RWPE1 (cell line): Measurements from ENCODE around the gene ATP1B2.

Source experiments
- CTCF ChIA-PET: fragments of 350-600 bp; sonication (Branson Sonifier 250); formaldehyde crosslinking; extraction: SDS; loops from one replicate; lab custom pipeline; 2021; lab: Yijun Ruan, JAX
- POLR2A ChIA-PET: fragments of 400-600 bp; formaldehyde crosslinking; extraction: SDS; loops from one replicate; lab custom pipeline; 2020; ENCODE audit warnings: antibody characterized with exemption; ENCODE audit not compliant: low non-redundant PET; lab: Yijun Ruan, JAX
- DNase-seq: peaks from one replicate; pipeline ENCODE4 v3.0.0; 2012; ENCODE audit warnings: low spot score
- H3K27ac ChIP-seq: fragments of 450-650 bp; 2 replicates; pipeline ENCODE4 v1.5.1; 2017
- TF ChIP-seq, protein P1 (sequence below): fragments of 450-650 bp; conservative IDR thresholded peaks from 2 replicates; pipeline ENCODE4 v1.5.1; 2017; ENCODE audit warnings: low read depth, mild to moderate bottlenecking

The ATP1B2 gene

DNA sequence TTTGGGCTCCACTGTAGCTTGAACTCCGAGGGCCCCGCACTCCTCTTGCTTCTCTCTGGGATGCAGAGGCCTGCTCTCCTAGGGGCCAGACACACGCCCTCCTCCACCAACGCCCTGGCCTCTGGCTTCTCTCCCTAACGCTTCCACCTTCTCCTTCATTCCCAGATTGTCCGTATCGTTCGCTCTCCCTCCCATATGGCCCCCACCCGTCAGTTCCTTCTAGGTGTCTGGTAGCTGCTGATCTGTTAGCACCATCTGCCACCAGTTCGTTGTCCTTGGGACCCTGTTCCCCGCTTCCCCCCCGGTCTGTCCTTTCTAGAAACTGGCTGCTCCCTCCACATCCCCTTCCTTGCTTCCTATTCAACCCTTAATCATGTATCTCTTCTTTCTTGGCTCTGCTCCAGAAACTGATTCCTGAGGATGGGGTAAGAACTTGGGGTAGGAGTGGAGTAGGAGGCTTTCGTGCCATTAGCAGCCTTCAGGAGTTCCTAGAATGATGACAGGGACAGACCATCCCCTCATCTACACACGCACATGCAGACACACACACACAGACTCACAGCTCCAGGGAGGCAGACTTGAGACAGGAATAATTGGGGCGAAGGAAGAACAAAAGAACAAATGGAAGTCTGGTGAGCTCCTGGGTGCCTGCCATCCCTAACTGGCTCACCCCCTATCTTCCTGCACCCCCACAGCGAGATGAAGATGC lies 4.3 kb downstream of the ATP1B2 start:
- ChIA-PET POLR2A (no interaction called here), CTCF (interaction anchor here (1.8 kb wide), 1 partner anchor 23 kb away, joined by 7 read pairs; no protein-coding TSS in a partner anchor)
- DNase-seq, result no peak
- H3K27ac ChIP-seq, result no peak overlapping the region
- TF ChIP-seq, protein P1, sequence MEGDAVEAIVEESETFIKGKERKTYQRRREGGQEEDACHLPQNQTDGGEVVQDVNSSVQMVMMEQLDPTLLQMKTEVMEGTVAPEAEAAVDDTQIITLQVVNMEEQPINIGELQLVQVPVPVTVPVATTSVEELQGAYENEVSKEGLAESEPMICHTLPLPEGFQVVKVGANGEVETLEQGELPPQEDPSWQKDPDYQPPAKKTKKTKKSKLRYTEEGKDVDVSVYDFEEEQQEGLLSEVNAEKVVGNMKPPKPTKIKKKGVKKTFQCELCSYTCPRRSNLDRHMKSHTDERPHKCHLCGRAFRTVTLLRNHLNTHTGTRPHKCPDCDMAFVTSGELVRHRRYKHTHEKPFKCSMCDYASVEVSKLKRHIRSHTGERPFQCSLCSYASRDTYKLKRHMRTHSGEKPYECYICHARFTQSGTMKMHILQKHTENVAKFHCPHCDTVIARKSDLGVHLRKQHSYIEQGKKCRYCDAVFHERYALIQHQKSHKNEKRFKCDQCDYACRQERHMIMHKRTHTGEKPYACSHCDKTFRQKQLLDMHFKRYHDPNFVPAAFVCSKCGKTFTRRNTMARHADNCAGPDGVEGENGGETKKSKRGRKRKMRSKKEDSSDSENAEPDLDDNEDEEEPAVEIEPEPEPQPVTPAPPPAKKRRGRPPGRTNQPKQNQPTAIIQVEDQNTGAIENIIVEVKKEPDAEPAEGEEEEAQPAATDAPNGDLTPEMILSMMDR, result no peak

DNA sequence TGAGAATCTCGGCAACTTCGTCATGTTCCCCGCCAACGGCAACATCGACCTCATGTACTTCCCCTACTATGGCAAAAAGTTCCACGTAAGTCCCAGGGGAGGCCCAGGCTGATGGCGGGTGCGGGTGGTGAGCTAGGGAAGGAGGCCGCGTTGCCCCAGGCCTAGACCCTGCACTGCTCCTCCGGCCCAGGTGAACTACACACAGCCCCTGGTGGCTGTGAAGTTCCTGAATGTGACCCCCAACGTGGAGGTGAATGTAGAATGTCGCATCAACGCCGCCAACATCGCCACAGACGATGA lies 4.8 kb downstream of the ATP1B2 start:
- POLR2A ChIA-PET, result no interaction called here
- TF ChIP-seq, protein P1, result no peak
- no peak for DNase-seq
- no peak overlapping the region for H3K27ac ChIP-seq
- CTCF ChIA-PET, result no interaction called here

DNA sequence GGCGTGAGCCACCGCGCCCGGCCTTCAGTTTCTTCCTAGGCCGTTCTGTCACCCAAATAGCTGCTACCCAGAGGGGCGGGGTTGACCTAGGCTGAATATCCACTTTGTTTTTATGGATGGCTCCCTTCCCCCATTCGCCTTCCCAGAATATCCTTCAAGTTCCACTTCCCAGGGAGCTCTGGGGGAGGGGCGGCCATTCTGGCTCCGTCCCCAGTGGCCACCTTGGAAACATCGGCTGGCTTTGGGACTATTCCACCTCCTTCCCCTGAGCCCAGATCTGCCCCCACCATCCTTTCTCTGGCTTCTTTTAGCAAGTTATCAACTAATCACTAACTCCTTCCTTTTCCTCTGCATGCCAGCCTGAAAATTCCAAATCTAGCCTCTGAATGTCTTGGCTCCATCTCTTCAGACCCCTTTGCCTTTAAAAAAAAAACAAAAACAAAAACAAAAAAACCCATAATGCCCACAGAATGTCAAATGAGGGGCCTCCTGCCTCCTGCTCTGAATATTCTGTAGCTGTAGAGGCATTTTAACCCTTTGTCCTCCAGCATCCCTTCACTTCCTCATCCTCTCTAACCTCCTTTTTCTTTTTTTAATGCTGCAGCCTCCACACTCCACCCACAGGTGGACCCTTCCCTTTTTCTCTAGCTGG lies 6.4 kb downstream of the ATP1B2 start:
- no peak for DNase-seq
- POLR2A ChIA-PET, result no interaction called here
- TF ChIP-seq, protein P1, result no peak
- CTCF ChIA-PET, result interaction anchor here (0.5 to 1.4 kb wide), 4 partner anchors 24 to 67 kb away, joined by 3 to 5 read pairs (median 4); partner anchors contain the start of gene SOX15
- no peak overlapping the region for H3K27ac ChIP-seq

DNA sequence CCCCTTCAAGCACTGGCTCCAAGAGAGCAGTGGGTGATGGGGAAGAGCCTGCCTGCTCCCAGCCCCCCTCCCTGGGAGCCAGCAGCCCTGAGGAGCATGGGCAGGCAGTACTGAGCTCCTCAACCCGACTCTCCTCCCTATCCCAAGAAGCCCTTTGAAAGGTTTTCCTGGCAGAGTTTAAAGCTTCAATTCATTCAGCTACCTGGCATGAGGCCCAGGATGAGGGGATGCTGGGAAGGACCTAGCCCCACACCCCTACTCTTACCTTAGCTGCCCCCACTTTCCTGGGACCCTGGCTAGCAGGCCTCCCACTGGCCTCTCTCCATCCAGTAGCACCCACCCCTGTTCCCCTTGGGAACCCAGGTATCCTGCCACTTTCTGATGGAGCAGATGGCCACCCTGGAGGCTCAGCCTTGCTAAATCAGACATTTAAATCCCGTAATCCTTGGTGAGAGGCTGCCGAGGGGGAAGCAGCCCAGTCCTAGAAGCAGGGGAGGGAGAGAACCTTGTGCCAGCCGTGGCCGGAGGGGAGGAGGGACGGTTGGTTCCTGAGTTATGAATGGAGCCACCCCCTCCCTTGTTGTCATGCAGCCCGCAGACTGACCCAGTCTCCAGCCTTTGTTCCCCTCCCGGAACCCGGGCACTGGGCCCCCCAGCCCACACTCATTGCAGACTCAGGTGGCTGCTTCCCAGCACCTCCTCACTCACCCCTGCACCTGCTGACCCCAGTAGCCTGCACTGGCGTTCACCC lies 17.1 kb downstream of the ATP1B2 start:
- POLR2A ChIA-PET, result interaction anchor here (0.7 kb wide), 1 partner anchor 19 kb away, joined by 5 read pairs; the partner anchor contains the start of gene TP53
- peak overlapping the region; percentile 39 for H3K27ac ChIP-seq
- no peak for DNase-seq
- CTCF ChIA-PET, result no interaction called here
- TF ChIP-seq, protein P1, result no peak

DNA sequence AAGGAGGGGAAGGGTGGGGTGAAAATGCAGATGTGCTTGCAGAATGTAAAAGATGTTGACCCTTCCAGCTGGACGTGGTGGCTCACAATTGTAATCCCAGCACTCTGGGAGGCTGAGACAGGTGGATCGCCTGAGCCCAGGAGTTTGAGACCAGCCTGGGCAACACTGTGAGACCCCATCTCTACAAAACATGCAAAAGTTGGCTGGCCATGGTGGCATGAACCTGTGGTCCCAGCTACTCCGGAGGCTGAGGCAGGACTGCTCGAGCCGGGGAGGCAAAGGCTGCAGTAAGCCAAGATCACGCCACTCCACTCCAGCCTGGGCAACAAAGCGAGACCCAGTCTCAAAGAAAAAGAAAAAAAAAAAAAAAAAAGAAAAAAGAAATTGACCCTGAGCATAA lies 17.8 kb downstream of the ATP1B2 start:
- ChIA-PET CTCF (interaction anchor here (0.8 kb wide), 1 partner anchor 357 kb away, joined by 7 read pairs; no protein-coding TSS in a partner anchor), POLR2A (interaction anchor here (0.7 kb wide), 1 partner anchor 19 kb away, joined by 5 read pairs; the partner anchor contains the start of gene TP53)
- no peak for DNase-seq
- TF ChIP-seq, protein P1, result no peak
- peak overlapping the region; percentile 39; the same call in 1 of the 2 replicates for H3K27ac ChIP-seq

DNA sequence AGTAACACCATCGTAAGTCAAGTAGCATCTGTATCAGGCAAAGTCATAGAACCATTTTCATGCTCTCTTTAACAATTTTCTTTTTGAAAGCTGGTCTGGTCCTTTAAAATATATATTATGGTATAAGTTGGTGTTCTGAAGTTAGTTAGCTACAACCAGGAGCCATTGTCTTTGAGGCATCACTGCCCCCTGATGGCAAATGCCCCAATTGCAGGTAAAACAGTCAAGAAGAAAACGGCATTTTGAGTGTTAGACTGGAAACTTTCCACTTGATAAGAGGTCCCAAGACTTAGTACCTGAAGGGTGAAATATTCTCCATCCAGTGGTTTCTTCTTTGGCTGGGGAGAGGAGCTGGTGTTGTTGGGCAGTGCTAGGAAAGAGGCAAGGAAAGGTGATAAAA lies 22.5 kb downstream of the ATP1B2 start:
- TF ChIP-seq, protein P1, result no peak

More for the DNA sequence above, 22.5 kb downstream of the ATP1B2 start:
- no peak overlapping the region for H3K27ac ChIP-seq
- CTCF ChIA-PET, result interaction anchor here (0.5 to 1.6 kb wide), 5 partner anchors 14 to 331 kb away, joined by 3 to 7 read pairs (median 3); partner anchors contain the start of genes TP53 and WRAP53
- POLR2A ChIA-PET, result no interaction called here
- no peak for DNase-seq
